ENCODE results near the gene OTUD5.
"Not testable (repeated sequence)": the region's sequence is repeated elsewhere in the genome, so short reads cannot be mapped to it uniquely, and the experiment has no call there.

Gene OTUD5

DNA sequence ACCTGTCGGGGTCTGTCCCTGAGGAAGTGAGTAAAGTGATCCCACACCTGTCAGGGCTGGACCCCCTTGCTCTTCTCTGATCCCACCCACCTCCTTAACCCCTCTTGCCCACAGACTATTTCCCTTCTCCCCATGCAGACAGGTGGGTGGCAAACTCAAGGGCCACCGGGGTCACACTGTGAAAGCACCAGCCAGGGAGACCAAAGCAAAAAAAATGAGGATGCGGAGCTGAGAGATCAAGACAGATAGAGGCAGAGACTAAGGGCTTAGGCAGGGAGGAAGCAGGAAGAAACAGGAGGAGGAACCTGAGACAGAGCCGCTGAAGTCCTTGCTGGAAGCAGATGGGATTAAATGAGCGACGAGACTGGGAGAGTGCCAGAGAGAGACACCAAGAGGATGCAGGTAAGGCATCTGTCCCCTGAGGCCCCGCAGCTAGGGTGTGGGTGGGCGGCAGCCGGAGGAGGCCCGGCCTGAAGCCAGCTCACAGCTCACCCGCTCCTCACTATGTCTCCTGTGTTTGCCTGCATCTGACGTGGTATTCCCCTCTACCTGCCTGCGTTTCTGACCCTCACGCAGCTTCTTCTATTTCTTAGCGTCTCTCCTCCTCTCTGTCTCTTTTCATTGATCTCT, 67.0 kb downstream of the OTUD5 start:
- no peak for DNase-seq (ENCODE audit: low spot score)

DNA sequence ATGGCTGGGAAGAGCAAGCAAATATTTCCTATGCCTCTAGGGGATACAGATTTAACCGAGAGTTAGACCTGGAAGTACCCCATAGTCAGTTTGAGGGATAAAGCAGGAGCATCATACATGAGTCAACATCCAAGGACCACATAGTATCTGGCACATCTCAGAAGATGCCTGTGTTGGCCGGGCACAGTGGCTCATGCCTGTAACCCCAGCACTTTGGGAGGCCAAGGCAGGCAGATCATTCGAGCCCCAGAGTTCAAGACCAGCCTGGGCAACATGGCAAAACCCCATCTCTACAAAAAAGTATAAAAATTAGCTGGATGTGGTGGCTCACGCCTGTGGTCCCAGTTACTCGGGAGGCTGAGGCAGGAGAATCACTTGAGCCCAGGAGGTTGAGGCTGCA, 70.8 kb downstream of the OTUD5 start:
- not testable (repeated sequence) for DNase-seq (ENCODE audit: low spot score)

DNA sequence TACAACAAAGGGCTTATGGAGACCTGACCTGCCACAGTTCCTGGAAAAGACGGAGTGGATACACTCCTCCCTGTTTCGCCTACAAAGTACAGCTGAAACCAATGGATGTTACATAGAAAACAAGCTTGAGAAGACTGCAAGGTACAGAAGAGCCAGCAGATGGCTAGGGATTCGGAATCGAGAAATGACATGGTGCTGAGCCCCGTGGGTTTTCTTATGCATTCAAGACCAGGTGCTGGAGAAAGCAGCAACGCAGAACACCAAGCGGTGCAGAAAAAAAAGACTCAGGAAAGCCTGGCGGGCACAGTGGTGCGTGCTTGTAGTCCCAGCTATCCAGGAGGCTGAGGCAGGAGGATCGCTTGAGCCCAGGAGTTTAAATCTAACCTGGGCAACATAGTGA, 73.7 kb downstream of the OTUD5 start:
- DNase-seq (ENCODE audit: low spot score): no peak

DNA sequence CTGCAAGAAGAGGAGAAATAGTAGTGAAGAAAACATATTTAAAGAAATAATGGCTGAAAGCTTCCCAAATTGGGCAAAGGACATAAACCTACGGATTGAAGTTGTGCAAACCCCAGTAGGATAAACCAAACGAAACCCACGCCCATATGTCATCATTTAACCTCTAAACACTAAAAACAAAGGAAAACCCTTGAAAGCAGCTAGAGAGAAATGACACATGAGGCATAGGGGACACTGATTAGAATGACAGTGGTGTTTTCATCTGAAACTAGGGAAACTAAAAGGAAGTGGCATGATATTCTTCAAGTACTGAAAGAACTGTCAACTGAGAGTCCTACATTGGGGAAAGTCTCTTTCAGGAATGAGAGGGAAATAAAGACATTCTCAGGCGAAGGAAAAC, 80.5 kb downstream of the OTUD5 start:
- not testable (repeated sequence) for DNase-seq (ENCODE audit: low spot score)

Measured in HuH-7 (cell line).